Esophagus squamous epithelium (tissue), 4 donors: ENCODE data around the gene CEP57L1.

Source experiments
- POLR2A ChIP-seq, 4 donors: fragments of 450-650 bp; IDR thresholded peaks; one replicate each; pipeline ENCODE4 v1.6.1; 2017; ENCODE audit warnings: antibody characterized with exemption in 4 of 4, mild to moderate bottlenecking in 4 of 4, moderate library complexity in 3 of 4
- TF ChIP-seq, protein P1 (sequence below), 6 experiments: fragments of 450-650 bp in 4 of 6; fragments of 200-600 bp in 2 of 6; sonication (generic) in 2 of 6; IDR thresholded peaks; one replicate each; pipeline ENCODE4 v1.5.1; 2016 to 2019; ENCODE audit warnings: antibody characterized with exemption in 6 of 6, mild to moderate bottlenecking in 4 of 6, moderate library complexity in 4 of 6

- TF ChIP-seq, protein P1, sequence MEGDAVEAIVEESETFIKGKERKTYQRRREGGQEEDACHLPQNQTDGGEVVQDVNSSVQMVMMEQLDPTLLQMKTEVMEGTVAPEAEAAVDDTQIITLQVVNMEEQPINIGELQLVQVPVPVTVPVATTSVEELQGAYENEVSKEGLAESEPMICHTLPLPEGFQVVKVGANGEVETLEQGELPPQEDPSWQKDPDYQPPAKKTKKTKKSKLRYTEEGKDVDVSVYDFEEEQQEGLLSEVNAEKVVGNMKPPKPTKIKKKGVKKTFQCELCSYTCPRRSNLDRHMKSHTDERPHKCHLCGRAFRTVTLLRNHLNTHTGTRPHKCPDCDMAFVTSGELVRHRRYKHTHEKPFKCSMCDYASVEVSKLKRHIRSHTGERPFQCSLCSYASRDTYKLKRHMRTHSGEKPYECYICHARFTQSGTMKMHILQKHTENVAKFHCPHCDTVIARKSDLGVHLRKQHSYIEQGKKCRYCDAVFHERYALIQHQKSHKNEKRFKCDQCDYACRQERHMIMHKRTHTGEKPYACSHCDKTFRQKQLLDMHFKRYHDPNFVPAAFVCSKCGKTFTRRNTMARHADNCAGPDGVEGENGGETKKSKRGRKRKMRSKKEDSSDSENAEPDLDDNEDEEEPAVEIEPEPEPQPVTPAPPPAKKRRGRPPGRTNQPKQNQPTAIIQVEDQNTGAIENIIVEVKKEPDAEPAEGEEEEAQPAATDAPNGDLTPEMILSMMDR (IDR thresholded peaks at IDR 0.05): no peak
- TF ChIP-seq POLR2A (IDR thresholded peaks at IDR 0.05): no peak
Measured at GRCh38 chr6:109092074-109092473, 3.2 kb upstream of the CEP57L1 start.
